Measurements from ENCODE around the gene WDR45B.

DNA sequence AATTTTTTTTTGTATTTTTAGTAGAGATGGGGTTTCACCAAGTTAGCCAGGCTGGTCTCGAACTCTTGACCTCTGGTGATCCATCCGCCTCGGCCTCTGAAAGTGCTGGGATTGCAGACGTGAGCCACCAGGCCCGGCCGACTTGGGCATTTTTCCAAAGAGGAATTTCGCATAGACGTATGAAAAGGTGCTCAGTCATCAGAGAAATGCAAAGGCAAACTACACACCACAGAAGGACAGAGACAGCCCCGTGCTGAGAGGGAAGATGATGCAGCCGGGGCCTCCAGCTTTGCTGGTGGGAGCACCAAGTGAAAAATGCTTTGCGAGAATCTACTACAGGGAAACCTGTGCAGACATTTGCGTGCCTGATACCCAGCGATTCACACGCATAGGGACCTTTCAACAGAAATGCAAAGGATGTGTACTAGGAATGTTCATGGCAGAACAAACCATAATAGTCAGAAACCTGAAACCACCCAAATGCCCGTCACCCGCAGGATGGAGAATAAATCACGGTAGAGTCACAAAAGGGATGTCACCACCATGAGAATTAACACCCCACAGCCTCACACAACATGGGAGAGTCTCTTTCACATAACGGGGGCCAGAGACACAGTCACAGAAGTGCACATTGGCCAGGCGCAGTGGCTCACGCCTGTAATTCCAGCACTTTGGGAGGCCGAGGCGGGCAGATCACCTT, 45.1 kb upstream of the WDR45B start:
- TF ChIP-seq, protein P1, sequence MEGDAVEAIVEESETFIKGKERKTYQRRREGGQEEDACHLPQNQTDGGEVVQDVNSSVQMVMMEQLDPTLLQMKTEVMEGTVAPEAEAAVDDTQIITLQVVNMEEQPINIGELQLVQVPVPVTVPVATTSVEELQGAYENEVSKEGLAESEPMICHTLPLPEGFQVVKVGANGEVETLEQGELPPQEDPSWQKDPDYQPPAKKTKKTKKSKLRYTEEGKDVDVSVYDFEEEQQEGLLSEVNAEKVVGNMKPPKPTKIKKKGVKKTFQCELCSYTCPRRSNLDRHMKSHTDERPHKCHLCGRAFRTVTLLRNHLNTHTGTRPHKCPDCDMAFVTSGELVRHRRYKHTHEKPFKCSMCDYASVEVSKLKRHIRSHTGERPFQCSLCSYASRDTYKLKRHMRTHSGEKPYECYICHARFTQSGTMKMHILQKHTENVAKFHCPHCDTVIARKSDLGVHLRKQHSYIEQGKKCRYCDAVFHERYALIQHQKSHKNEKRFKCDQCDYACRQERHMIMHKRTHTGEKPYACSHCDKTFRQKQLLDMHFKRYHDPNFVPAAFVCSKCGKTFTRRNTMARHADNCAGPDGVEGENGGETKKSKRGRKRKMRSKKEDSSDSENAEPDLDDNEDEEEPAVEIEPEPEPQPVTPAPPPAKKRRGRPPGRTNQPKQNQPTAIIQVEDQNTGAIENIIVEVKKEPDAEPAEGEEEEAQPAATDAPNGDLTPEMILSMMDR (IDR thresholded peaks at IDR 0.05), result no peak
- TF ChIP-seq POLR2A (IDR thresholded peaks at IDR 0.05), result no peak
